Transverse colon (tissue), 3 donors: ENCODE measurements around the gene GALM.

Experiments
- CTCF ChIP-seq, 5 experiments: fragments of 200-600 bp in 3 of 5; fragments of 450-650 bp in 2 of 5; sonication (generic) in 3 of 5; IDR thresholded peaks; 1 replicate in 2 of 5; 2 replicates in 3 of 5; pipeline ENCODE4 v1.5.1; 2016 to 2017; ENCODE audit warnings: antibody characterized with exemption in 5 of 5, inconsistent platforms in 3 of 5, mild to moderate bottlenecking in 2 of 5, moderate library complexity in 1 of 5
- POLR2A ChIP-seq: fragments of 450-650 bp; IDR thresholded peaks from one replicate; pipeline ENCODE4 v1.6.1; 2016; ENCODE audit warnings: antibody characterized with exemption, mild to moderate bottlenecking, moderate library complexity

DNA sequence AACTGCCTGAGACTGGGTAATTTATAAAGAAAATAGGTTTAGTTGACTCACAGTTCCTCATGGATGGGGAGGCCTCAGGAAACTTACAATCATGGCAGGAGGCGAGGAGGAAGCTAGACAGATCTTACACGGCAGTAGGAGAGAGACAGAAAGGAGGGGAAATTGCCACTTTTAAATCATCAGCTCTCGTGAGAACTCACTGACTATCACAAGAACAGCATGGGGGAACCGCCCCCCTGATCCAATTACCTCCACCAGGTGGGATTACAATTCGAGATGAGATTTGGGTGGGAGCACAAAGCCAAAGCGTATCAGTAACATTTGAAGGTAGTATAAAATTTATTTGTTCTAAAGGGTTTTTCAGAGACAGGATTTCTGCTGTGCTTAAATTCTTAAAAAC lies 5.4 kb downstream of the GALM start:
- TF ChIP-seq POLR2A (no peak), CTCF (IDR thresholded peaks at IDR 0.05) (no peak)
